ENCODE results near the gene ST3GAL4. TPM values are rescaled to one million over a fixed set of nuclear protein-coding genes. Genes with fewer than 3 reads are reported as not detected.

Gene ST3GAL4
- total RNA-seq, 1 experiment from 2014 or later, result 17.3 TPM

GRCh38 chr11:126411971-126412381, 56.5 kb downstream of the ST3GAL4 start (continued):
- TF ChIP-seq, protein P1, sequence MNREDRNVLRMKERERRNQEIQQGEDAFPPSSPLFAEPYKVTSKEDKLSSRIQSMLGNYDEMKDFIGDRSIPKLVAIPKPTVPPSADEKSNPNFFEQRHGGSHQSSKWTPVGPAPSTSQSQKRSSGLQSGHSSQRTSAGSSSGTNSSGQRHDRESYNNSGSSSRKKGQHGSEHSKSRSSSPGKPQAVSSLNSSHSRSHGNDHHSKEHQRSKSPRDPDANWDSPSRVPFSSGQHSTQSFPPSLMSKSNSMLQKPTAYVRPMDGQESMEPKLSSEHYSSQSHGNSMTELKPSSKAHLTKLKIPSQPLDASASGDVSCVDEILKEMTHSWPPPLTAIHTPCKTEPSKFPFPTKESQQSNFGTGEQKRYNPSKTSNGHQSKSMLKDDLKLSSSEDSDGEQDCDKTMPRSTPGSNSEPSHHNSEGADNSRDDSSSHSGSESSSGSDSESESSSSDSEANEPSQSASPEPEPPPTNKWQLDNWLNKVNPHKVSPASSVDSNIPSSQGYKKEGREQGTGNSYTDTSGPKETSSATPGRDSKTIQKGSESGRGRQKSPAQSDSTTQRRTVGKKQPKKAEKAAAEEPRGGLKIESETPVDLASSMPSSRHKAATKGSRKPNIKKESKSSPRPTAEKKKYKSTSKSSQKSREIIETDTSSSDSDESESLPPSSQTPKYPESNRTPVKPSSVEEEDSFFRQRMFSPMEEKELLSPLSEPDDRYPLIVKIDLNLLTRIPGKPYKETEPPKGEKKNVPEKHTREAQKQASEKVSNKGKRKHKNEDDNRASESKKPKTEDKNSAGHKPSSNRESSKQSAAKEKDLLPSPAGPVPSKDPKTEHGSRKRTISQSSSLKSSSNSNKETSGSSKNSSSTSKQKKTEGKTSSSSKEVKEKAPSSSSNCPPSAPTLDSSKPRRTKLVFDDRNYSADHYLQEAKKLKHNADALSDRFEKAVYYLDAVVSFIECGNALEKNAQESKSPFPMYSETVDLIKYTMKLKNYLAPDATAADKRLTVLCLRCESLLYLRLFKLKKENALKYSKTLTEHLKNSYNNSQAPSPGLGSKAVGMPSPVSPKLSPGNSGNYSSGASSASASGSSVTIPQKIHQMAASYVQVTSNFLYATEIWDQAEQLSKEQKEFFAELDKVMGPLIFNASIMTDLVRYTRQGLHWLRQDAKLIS (CRISPR knock-in tag; IDR thresholded peaks at IDR 0.05; ENCODE audit: borderline replicate concordance), result no peak
- TF ChIP-seq JAZF1 (CRISPR knock-in tag; IDR thresholded peaks at IDR 0.05), result no peak
- TF ChIP-seq ZNF423 (CRISPR knock-in tag; IDR thresholded peaks at IDR 0.05), result no peak
- no peak for TF ChIP-seq MYBL2 (CRISPR knock-in tag; IDR thresholded peaks at IDR 0.05)
- no peak for TF ChIP-seq ZNF512 (CRISPR knock-in tag; IDR thresholded peaks at IDR 0.05; ENCODE audit: borderline replicate concordance)
- TF ChIP-seq ATF1 (CRISPR knock-in tag; IDR thresholded peaks at IDR 0.05), result no peak
- no peak for TF ChIP-seq HMGA2 (CRISPR knock-in tag; IDR thresholded peaks at IDR 0.05)
- TF ChIP-seq, protein P2, sequence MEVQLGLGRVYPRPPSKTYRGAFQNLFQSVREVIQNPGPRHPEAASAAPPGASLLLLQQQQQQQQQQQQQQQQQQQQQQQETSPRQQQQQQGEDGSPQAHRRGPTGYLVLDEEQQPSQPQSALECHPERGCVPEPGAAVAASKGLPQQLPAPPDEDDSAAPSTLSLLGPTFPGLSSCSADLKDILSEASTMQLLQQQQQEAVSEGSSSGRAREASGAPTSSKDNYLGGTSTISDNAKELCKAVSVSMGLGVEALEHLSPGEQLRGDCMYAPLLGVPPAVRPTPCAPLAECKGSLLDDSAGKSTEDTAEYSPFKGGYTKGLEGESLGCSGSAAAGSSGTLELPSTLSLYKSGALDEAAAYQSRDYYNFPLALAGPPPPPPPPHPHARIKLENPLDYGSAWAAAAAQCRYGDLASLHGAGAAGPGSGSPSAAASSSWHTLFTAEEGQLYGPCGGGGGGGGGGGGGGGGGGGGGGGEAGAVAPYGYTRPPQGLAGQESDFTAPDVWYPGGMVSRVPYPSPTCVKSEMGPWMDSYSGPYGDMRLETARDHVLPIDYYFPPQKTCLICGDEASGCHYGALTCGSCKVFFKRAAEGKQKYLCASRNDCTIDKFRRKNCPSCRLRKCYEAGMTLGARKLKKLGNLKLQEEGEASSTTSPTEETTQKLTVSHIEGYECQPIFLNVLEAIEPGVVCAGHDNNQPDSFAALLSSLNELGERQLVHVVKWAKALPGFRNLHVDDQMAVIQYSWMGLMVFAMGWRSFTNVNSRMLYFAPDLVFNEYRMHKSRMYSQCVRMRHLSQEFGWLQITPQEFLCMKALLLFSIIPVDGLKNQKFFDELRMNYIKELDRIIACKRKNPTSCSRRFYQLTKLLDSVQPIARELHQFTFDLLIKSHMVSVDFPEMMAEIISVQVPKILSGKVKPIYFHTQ (CRISPR knock-in tag; IDR thresholded peaks at IDR 0.05), result no peak
- TF ChIP-seq MXD4 (CRISPR knock-in tag; IDR thresholded peaks at IDR 0.05; ENCODE audit: borderline replicate concordance), result no peak
- no peak for TF ChIP-seq CREB1 (CRISPR knock-in tag; IDR thresholded peaks at IDR 0.05)
- no peak for TF ChIP-seq RELA (CRISPR knock-in tag; IDR thresholded peaks at IDR 0.05; ENCODE audit: borderline replicate concordance)
- no peak for TF ChIP-seq SMAD3 (CRISPR knock-in tag; IDR thresholded peaks at IDR 0.05; ENCODE audit: borderline replicate concordance)

DNA sequence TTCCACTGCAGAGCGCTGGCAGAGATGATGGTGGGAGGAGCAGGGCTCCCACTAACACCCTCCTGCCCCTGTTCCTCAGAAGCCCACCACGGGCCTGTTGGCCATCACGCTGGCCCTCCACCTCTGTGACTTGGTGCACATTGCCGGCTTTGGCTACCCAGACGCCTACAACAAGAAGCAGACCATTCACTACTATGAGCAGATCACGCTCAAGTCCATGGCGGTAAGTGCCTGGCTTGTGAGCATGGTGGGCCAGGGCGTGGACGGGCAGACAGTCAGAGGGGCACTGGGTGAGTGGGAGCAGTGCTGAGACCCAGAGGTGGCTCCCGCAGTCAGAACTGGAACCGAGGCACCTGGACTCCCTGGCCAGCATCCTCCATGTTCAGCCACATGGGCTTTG, 57.9 kb downstream of the ST3GAL4 start:
- Mint-ChIP-seq H3K4me3 (no peak overlapping the region), H3K36me3 (peaks cover 9% of the 10 kb centered on the region), H3K27me3 (ENCODE audit: low read depth) (peaks cover 8% of the 10 kb centered on the region), H3K4me1 (peaks cover 14% of the 10 kb centered on the region), H3K9me3 (no peaks in the 10 kb centered on the region), H3K27ac (no peak overlapping the region)
- TF ChIP-seq PRRX2 (CRISPR knock-in tag; IDR thresholded peaks at IDR 0.05), result no peak
- no peak for TF ChIP-seq ZNF121 (CRISPR knock-in tag; IDR thresholded peaks at IDR 0.05)
- no peak for TF ChIP-seq ZNF232 (CRISPR knock-in tag; IDR thresholded peaks at IDR 0.05)
- TF ChIP-seq, protein P3, sequence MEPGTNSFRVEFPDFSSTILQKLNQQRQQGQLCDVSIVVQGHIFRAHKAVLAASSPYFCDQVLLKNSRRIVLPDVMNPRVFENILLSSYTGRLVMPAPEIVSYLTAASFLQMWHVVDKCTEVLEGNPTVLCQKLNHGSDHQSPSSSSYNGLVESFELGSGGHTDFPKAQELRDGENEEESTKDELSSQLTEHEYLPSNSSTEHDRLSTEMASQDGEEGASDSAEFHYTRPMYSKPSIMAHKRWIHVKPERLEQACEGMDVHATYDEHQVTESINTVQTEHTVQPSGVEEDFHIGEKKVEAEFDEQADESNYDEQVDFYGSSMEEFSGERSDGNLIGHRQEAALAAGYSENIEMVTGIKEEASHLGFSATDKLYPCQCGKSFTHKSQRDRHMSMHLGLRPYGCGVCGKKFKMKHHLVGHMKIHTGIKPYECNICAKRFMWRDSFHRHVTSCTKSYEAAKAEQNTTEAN (CRISPR knock-in tag; IDR thresholded peaks at IDR 0.05), result no peak
- no peak for ATAC-seq
- POLR2A ChIA-PET, result no interaction called here
- CTCF ChIA-PET, result interaction anchor here (1.5 to 2.6 kb wide), 2 partner anchors 11 to 18 kb away, joined by 5 to 15 read pairs; no protein-coding TSS in a partner anchor
- no peak for DNase-seq (ENCODE audit: low spot score)
